GM18511 (cell line): ENCODE results near the gene CHST11.
A peak's percentile ranks its signal among the peaks of the same experiment; 100 is the strongest.

Source experiments
- ATAC-seq: cut with Tn5 transposase; IDR thresholded peaks from one replicate; pipeline ENCODE4 v1.9.1; 2021; ENCODE audit warnings: mild to moderate bottlenecking, moderate library complexity; ENCODE audit not compliant: unreplicated experiment

Gene CHST11

GRCh38 chr12:104577581-104577981 lies 120.8 kb downstream of the CHST11 start:
- ATAC-seq: no peak

- no peak for ATAC-seq
These were observed 121.7 kb downstream of the CHST11 start for GRCh38 chr12:104578453-104578852.

DNA sequence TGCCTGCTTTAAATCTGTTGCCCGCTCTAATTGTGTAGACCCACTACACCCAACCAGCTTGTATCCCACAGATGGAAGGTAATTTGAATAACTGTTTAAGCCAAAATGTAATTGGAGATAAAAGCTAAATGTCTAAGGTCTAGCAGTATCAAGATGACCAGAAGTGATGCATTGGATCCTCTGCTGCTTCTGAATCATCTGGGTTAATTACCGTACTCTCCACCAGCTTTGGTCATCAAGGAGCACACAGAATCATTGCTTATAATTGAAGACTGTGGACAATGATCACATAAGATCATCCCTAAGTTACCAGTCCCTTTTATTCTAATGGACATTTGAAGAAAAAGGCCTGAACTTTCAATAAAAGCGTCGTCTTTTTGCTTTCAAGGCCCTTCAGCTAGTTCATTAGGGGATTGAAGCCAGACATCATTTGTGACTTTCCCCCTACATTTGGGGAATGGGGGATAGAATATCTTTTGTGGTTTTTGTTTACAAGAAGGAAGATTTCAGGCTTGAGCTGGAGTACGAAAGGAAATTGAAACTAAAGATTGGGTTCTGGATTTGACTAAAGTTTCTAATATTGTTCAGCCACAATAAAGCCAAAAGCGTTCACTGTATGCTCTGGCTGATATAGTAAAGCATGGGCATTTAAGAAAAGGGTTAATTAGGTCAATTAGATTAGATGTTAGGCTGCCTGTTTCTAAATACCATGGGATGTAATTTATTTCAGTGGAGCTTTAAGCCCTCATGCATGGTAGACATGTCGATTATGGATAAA lies 123.2 kb downstream of the CHST11 start:
- ATAC-seq: no peak

- ATAC-seq: no peak
These were observed 124.3 kb downstream of the CHST11 start for GRCh38 chr12:104581005-104581570.

- peak; percentile 87 for ATAC-seq
These were observed 126.0 kb downstream of the CHST11 start for GRCh38 chr12:104582739-104583138.

DNA sequence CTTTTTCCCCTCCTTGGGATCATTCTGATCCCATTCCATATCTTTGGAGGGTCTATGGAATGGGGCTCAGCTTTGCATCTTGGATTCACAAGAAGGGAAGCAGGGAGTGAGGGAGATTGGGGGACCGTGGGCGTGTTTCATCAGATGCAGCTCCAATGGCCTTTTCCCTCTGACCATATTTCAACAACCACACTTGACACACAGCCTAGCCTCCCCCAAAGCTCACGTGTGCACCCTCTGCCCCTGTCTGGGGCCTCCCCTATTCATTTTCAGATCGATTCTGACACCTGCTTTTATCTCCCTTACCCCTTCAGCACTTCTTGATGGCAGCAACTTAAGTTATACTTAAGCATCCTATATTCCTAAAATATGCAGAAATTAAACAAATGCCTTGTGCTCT lies 126.6 kb downstream of the CHST11 start:
- peak; percentile 67 for ATAC-seq

- no peak for ATAC-seq
These were observed 128.8 kb downstream of the CHST11 start for GRCh38 chr12:104585448-104586055.

GRCh38 chr12:104586351-104586919 lies 129.7 kb downstream of the CHST11 start:
- ATAC-seq: no peak

DNA sequence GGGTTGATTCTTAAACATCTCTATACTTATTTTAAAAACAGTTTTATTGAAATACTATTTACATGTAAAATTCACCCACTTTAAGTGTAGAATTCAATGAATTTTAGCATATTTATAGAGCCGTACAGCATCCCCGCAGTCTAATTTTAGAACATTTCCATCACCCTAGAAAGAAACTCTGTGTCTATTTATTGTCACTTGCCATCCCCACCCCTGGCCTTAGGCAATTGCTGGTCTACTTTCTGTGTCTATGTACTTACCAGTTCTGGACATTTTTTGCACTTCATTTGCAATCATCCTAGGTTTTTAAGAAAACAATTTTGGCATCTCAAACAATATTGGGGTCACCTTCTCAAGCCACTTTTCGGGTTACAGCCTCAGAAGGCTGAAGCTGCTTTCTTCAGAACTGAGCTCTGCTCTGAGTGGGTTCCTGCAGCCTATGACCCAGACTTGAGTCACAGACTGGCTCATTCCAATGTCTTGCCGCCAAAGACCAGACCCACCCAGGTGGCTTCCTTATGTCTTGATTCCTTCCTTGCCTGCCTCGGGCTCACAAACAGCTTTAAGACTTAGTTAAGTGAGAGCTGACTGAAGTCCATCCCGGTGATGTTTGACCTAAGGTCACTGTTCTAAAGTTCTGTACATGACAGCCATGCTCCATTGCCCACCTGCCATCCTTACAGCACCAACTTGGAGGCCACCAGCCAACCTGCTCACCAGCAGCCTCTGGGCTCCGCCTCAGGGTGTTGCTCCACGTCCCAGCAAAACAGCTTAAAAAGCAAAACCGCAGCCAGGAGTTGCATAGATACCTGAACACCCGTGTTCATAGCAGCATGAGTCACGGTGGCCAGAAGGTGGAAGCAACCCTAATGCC lies 131.5 kb downstream of the CHST11 start:
- ATAC-seq: no peak

GRCh38 chr12:104588921-104589590 lies 132.3 kb downstream of the CHST11 start:
- no peak for ATAC-seq

GRCh38 chr12:104590022-104590421 lies 133.3 kb downstream of the CHST11 start:
- ATAC-seq: no peak

- no peak for ATAC-seq
These were observed 134.6 kb downstream of the CHST11 start for GRCh38 chr12:104591257-104591885.

GRCh38 chr12:104593482-104593881 lies 136.7 kb downstream of the CHST11 start:
- no peak for ATAC-seq

- no peak for ATAC-seq
These were observed 139.5 kb downstream of the CHST11 start for GRCh38 chr12:104596134-104596799.

DNA sequence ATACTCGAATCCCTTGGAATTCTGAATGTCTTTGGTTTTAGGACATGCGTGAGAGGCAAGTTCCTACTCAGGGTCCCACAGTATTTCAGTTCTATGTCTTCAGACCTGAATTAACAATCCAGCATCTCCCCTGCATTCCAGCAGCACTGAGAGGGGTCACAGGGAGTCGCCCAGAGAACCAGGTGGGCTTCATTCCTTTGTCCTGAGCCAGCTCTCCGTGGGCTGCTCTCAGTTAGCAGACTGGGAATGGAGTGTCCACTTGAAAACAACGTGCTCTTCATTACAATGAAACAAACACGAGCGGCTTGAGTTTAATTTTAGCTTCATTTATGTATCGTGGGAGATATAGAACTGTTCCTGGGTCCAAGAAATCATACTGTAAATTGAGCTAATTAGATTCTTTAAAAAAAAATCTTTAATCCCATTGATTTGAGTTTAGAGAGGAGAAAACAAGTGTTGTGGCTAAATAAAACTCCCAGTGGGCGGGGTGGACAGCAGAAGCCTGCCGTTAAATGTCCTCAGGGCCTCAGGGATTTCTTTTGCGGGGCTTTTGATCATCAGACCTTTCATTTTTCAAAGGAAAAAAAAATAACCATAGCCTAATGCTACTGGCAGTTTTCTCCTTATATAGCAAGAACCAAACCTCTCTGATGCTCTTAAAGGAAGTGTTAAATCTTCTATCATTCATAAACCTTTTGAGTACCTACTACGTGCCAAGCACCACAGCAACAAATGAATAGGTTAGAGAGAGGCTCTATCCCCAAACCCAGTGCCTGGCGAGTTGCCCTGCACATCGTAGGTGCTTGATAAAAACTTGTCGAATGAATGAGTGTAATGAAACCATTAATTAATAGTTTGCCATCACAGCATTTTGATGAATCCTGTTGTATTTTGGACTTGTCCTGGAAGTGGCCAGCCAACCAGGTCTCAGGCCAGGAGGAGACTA lies 140.4 kb downstream of the CHST11 start:
- no peak for ATAC-seq

- ATAC-seq: no peak
These were observed 141.9 kb downstream of the CHST11 start for GRCh38 chr12:104598342-104599271.
